Neutrophil (primary cell): ENCODE results near the gene MXRA8.

Source experiments
- H3K27ac ChIP-seq: fragments of 200-600 bp; sonication (generic); 2 replicates; pipeline ENCODE4 v1.5.1; 2016; ENCODE audit warnings: mild to moderate bottlenecking, moderate library complexity
- H3K27me3 ChIP-seq: fragments of 200-600 bp; sonication (generic); 2 replicates; pipeline ENCODE4 v1.6.0; 2016; ENCODE audit warnings: mild to moderate bottlenecking
- H3K36me3 ChIP-seq: fragments of 200-600 bp; sonication (generic); 2 replicates; pipeline ENCODE4 v1.5.1; 2017
- H3K4me1 ChIP-seq, 2 experiments: fragments of 200-600 bp in 1 of 2; sonication (generic) in 1 of 2; 1 replicate in 1 of 2; 2 replicates in 1 of 2; pipeline versions ENCODE4 v1.5.1 to v1.6.1; 2013 to 2016; ENCODE audit warnings: low read depth in 1 of 2, low read length in 1 of 2, mild to moderate bottlenecking in 1 of 2, moderate library complexity in 1 of 2; ENCODE audit not compliant: control insufficient read depth in 1 of 2, insufficient read depth in 1 of 2
- H3K4me3 ChIP-seq, 2 experiments: fragments of 200-600 bp in 1 of 2; sonication (generic) in 1 of 2; 1 replicate in 1 of 2; 2 replicates in 1 of 2; pipeline ENCODE4 v1.5.1; 2013 to 2016; ENCODE audit warnings: low read depth in 1 of 2, low read length in 1 of 2, mild to moderate bottlenecking in 1 of 2, moderate library complexity in 1 of 2
- H3K9me3 ChIP-seq: fragments of 200-600 bp; sonication (generic); 2 replicates; pipeline ENCODE4 v1.5.1; 2016
- TF ChIP-seq, protein P1 (sequence below): fragments of 200-600 bp; sonication (generic); IDR thresholded peaks from 2 replicates; pipeline ENCODE4 v1.5.1; 2016; ENCODE audit warnings: antibody characterized with exemption

Gene MXRA8

DNA sequence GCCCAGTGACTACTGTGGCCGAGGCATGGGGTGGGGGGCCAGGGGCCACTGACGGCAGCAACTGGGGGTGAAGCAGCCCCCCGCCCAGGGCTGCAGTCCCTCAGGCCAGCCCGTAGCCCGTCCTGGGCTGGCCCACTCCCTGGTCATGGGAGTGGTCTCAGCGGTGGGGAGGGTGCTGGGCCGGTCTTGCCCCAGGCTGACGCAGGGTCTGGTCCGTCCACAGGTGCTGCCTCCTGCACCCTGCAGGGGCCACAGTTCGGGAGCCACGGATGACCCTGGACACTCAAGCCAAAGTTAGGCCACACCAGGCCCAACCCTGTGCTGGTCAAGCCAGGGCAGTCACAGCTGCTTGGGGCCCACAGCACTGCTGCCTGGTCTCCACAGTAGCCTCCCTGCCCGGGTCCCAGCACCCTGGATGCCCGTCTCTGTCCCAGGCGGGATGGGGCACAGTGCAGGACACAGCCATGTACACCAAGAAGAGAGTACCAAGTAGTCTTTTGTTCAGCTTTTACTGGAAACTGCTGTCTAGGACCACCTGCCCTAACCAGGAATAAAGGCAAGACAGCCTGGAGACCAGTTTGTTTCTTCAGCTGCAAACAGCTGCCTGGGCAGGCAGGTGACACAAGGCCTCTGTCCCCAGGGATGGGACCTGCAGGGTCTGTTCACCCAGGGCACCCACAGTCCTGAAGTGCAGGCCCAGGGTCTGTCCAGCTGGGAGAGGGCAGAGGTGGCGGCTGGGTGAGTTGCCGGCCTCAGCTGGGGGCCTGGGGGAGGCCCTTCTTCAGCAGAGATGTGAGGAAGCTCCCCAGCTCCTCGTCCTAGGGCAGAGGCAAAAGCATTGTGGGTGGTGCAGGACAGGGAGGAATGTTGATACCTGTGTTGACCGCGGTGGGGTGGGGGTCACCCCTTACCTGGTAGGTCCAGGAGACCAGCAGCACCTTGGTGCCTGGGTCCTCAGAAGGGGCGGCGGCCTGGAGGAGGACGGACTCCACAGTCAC, 46.9 kb downstream of the MXRA8 start:
- peaks cover 64% of the 10 kb centered on the region for H3K36me3 ChIP-seq
- peaks cover 19 to 22% of the 10 kb centered on the region in 2 experiments for H3K4me1 ChIP-seq
- H3K27ac ChIP-seq: no peak overlapping the region
- H3K4me3 ChIP-seq: no peak overlapping the region
- H3K27me3 ChIP-seq: peaks cover 4% of the 10 kb centered on the region
- H3K9me3 ChIP-seq: no peaks in the 10 kb centered on the region
- TF ChIP-seq, protein P1, sequence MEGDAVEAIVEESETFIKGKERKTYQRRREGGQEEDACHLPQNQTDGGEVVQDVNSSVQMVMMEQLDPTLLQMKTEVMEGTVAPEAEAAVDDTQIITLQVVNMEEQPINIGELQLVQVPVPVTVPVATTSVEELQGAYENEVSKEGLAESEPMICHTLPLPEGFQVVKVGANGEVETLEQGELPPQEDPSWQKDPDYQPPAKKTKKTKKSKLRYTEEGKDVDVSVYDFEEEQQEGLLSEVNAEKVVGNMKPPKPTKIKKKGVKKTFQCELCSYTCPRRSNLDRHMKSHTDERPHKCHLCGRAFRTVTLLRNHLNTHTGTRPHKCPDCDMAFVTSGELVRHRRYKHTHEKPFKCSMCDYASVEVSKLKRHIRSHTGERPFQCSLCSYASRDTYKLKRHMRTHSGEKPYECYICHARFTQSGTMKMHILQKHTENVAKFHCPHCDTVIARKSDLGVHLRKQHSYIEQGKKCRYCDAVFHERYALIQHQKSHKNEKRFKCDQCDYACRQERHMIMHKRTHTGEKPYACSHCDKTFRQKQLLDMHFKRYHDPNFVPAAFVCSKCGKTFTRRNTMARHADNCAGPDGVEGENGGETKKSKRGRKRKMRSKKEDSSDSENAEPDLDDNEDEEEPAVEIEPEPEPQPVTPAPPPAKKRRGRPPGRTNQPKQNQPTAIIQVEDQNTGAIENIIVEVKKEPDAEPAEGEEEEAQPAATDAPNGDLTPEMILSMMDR: no peak

DNA sequence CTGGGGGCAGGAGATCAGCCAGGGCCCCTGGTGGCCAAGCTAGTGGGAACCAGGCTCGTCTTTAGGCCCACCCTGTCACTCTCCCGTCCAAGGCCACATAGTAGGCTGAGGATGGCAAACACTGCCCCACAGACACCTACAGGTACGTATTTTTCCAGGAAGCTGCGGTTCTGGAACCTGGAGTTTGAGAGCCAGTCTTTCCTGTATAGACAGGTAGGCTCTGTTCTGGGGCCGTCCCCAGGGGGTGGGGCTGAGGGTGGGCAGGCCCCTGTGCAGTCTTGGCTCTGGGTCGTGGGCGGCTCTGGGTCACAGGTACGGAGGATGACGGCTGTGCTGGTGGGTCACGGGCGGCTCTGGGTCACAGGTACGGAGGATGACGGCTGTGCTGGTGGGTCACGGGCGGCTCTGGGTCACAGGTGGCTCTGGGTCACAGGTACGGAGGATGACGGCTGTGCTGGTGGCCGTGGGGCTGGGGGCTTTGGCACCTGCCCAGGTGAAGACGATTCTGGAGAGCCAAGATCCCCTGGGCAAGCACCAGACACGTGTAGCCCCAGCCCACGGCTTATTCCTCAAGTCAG, 47.8 kb downstream of the MXRA8 start:
- H3K27ac ChIP-seq: no peak overlapping the region
- H3K4me3 ChIP-seq: no peak overlapping the region
- H3K27me3 ChIP-seq: peaks cover 4% of the 10 kb centered on the region
- H3K4me1 ChIP-seq: peaks cover 28 to 31% of the 10 kb centered on the region in 2 experiments
- H3K36me3 ChIP-seq: peaks cover 56% of the 10 kb centered on the region
- no peaks in the 10 kb centered on the region for H3K9me3 ChIP-seq
- TF ChIP-seq, protein P1: no peak

DNA sequence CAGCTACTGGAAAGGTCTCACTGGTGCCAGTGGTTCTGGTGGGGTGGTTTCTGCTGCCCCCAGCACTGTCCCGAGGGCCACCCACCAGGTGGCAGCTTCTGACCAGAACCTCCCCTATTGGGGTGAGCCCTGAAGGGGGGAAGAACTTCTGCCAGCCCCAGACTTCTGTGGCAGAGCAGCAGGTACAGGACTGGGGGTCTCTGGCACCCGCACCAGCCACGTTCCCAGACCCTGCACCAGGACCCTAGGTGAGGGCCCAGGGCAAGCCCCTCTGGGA, 48.3 kb downstream of the MXRA8 start:
- Histone ChIP-seq H3K9me3 (no peaks in the 10 kb centered on the region), H3K4me3 (no peak overlapping the region), H3K27me3 (peaks cover 4% of the 10 kb centered on the region), H3K4me1 (peaks cover 33 to 36% of the 10 kb centered on the region in 2 experiments), H3K27ac (no peak overlapping the region), H3K36me3 (peaks cover 53% of the 10 kb centered on the region)
- TF ChIP-seq, protein P1: no peak

DNA sequence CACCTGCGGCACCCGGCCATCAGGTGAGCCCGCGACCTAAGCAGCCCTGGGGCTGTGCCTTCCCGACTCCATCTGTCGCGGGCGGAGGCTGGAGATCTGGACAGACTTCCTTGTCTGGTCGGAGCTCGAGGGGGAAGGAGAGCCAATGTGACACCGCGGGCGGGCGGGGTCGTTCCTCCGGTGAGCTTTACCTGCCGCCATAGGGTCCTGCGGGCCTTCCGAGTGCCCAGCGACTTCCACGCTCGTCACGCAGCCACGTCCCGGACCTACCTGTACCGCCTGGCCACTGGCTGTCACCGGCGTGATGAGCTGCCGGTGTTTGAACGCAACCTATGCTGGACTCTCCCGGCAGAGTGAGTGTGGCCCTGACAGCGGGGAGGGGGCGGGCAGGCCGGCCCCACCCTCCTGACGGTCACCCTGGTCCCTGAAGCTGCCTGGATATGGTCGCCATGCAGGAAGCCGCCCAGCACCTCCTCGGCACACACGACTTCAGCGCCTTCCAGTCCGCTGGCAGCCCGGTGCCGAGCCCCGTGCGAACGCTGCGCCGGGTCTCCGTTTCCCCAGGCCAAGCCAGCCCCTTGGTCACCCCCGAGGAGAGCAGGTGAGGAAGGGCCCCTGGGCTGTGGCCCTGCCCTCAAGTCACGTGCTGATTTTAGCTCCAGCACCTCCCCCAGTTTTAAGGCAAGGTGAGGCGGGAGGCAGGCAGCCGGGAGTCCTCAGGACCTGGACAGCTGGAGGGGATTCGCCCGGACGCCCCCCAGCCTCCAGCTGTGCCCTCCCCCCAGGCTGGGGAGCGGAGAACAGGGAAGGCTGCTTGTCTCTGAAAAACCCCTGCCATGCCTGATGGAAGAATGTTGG, 48.9 kb downstream of the MXRA8 start:
- Histone ChIP-seq H3K4me1 (peaks cover 37 to 42% of the 10 kb centered on the region in 2 experiments), H3K27ac (peak overlapping the region; percentile 99), H3K9me3 (no peaks in the 10 kb centered on the region), H3K27me3 (peaks cover 4% of the 10 kb centered on the region), H3K36me3 (peaks cover 47% of the 10 kb centered on the region), H3K4me3 (peak overlapping the region; percentile 82 to 98)
- TF ChIP-seq, protein P1: no peak

DNA sequence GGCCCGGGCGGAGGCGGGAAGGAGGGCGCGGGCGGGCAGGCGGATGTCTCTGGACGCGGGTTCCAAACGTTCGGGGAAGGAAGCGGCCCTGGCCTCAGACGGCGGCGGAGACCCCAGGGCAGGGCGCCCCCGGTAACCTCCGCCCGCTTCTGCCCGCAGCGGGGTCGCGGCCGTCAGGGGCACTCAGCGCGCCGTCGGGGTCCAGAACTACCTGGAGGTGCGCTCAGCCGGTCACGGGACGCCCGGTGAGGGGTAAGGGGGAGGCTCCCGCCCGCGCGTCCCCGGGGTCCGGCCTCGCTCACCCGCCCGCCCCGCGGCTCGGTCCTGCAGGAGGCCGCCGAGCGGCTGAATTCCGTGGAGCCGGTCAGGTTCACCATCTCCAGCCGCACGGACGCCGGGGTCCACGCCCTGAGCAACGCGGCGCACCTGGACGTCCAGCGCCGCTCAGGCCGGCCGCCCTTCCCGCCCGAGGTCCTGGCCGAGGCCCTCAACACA, 49.6 kb downstream of the MXRA8 start:
- peaks cover 40% of the 10 kb centered on the region for H3K36me3 ChIP-seq

More for the DNA sequence above, 49.6 kb downstream of the MXRA8 start:
- Histone ChIP-seq H3K4me1 (peaks cover 37 to 43% of the 10 kb centered on the region in 2 experiments), H3K9me3 (no peaks in the 10 kb centered on the region), H3K27ac (peak overlapping the region; percentile 99), H3K27me3 (peaks cover 4% of the 10 kb centered on the region), H3K4me3 (peak overlapping the region; percentile 82 to 98)
- TF ChIP-seq, protein P1: no peak
